GM21526 (cell line): Measurements from ENCODE around the gene ZBTB7C.

Source experiments
- ATAC-seq: cut with Tn5 transposase; IDR thresholded peaks from one replicate; pipeline ENCODE4 v1.9.1; 2021; ENCODE audit warnings: moderate library complexity; ENCODE audit not compliant: unreplicated experiment, low FRiP score

The ZBTB7C gene

DNA sequence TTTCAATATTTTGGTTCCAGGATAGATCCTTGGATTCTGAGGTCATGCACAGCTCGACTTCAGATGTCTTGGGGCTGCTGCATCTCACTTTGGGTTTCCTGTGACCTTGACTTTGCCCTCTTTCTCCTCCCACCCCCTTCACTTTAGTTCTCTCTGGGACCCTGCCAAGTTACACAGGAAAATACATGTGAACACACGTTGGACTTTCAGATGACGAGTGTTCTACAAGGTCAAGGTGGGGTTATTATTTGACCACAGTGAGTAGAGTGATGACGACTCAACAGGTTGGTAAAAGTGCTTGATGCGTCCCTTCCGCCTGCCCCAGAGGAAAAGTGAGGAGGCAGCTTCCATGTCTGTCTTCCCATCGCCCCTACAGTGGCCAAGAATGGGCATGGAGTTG lies 356.3 kb downstream of the ZBTB7C start:
- ATAC-seq, result no peak

DNA sequence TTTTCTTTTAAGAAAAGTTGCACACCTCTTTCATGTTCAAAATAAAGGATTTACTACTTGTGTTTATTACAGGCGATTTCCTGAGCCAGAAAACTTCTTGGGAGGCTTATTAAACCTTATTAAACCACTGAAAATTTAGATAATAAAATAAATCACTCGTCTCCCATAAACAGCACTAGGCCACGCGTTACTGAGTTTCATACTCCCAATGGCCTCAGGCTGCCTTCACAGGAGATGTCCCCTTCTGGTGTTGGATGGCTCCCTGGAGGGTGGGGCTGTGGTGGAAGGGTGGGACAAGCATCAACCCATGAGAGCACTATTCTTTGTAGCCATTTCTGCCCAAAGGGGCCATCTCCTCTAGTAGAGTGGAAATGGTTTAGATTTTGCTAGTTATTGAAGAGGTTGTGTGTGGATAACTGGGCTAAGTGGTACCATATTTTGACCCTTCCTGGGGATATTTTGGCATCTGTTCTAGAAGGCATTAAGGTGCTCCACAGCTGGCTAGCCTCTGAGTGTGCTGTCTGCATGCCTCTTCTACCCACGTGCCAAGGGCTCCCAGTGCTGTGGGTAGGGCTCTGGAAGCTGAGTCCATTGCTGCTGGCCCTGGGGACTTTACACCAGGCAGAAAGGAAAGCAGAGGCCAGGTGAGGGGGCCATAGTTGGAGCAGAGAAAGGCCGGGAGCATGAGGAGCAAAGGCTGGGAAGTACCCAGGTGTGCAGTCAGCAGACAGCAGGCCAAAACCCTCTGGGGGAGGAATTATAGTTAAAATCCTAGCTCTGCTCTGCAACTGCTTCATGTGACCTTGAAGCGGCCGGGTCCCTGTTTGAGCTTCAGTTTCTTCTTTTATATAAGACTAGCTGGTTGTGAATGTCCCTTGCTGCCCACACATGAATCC lies 357.0 kb downstream of the ZBTB7C start:
- no peak for ATAC-seq

DNA sequence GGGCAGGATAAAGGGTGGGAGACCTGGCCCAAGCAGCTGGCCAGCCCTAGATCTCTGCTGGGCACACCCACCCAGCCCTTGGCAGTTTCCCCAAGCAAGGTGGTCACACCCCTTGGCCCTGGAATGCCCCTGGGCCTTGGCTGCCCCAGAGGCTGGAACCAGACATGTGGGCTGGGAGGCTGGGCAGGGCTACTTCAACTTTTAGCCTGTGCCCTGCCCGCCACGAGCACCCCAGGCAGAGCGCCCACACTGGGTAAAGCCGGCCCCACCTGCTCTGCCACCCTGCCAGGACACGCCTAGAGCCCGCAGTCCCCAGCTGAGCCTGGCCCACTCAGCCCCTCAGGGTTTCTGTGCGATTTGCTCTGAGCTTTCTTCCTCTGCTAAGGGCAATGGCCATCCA lies 359.0 kb downstream of the ZBTB7C start:
- no peak for ATAC-seq

DNA sequence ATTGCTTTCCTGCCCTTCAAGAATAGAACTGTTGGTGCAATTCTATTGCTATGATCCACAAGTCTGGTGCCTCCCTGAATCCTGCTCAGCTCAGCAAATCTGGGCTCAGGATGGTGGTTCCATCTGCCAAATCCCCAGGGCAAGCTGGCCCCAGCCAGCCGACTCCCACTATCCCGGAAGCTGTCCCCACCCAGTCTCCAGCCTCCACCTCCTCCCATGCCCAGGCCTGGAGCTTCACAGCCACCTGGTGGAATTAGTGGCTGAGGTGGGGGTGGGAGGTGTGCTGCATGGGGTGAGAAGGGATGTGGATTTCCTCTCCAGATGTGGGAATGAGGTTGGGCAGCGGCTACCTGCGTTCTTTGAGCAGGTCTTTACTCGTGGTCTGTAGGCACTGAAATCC lies 359.4 kb downstream of the ZBTB7C start:
- no peak for ATAC-seq

DNA sequence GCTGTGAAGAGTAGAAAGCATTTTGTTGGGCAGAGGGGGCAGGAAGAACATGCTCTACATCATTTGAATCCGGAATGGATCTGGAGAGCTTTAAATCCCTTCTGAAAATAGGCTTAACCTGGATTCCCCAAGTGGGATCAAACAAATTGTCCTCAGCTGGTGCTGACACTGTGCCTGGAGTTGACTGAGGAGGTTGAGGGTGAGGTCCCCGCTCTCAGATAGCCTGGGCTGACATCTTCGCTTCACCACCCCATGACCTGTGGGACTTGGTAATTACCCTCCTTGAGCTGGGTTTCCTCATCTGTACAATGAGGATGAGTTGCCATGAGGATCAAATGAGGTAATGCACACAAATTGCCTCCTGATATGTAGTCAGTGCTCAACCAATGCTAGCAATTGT lies 360.9 kb downstream of the ZBTB7C start:
- no peak for ATAC-seq

DNA sequence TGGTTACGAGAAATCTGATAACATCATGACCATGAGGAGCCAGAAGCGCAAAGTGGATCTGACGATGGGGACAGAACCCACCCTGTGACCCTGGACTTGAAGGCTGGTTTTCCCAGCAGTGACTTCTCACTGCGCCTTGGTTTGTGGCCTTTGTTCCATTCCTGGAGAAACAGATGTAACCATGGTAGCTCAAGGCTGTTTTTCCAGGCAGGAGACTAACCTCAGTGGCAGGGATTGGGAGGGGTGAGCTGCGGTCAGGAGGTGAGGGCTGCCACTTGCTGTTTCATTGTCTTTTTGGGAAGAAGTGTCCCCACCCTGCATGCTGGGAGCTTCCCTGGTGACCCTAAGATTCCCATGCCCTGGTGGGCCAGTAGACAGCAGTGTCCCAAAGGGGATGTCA lies 362.3 kb downstream of the ZBTB7C start:
- no peak for ATAC-seq

DNA sequence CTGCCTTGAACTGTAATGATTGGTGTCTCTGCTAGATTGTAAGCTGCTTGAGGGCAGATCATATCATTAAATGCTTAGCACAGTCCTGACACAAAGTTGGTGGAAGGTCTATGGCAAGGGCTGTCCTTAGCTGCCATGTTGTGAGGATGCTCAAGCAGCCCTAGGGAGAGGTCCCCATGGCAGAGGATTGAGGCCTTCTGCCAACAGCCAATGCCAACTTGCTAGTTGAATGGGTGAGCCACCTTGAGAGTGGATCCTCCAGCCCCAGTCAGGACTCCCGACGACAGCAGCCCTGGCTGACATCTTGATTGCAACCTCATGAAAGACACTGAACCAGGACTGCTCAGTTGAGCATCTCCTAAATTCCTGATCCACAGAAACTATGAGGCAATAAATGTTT lies 363.4 kb downstream of the ZBTB7C start:
- no peak for ATAC-seq

DNA sequence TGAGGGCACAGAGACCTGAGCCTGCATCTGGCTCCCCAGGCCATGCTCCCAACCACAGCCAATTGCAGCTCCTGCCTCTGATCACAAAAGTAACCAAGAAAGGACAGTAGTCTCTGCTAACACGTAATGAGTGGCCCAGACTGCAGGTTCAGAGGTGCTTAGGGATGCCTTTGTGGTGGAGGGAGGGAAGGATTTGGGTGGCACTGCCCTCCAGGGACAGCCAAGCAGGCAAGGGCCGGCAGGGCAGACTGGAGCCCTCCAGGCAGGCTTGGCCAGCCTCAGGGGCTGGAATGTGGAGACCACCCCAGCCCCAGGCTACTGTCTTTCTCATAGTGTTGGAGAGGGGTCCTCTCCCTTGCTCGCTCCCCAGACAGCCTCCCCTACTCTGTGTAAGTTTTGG lies 364.2 kb downstream of the ZBTB7C start:
- no peak for ATAC-seq

DNA sequence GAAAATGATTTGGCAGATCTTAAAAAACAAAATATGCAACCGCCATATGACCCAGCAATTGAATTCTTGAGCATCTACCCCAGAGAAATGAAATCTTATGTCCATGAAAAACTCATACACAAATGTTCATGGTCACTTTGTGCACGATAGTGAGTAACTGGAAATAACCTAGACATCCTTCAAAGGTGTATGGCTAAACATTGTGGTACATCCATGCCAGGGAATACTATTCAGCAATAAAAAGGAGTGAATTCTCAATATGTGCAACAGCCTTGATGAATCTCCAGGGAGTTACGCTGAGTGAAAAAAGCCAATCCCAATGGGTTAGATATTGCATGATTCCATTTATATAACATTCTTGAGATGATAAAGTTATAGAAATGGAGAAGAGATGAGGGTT lies 366.0 kb downstream of the ZBTB7C start:
- ATAC-seq, result no peak

DNA sequence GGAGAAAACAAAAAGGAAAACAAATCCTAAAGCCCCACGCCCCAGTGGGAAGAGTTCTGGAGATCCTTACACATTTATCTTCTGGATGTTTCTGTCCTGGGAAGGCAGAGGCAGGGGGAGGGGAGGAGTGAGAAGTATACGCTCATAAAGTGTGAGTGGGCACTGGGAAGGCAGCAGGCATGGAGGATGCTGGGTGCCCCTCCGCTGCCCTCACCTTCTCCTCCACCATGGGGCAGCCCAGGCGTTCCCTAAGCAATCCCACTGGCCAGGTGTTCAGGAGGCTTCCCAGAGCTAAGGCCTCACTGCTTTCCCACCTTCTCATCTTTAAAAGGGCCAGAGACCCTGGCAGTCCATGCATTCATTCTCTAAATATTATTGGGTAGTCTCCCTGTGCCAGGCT lies 366.8 kb downstream of the ZBTB7C start:
- ATAC-seq, result no peak

DNA sequence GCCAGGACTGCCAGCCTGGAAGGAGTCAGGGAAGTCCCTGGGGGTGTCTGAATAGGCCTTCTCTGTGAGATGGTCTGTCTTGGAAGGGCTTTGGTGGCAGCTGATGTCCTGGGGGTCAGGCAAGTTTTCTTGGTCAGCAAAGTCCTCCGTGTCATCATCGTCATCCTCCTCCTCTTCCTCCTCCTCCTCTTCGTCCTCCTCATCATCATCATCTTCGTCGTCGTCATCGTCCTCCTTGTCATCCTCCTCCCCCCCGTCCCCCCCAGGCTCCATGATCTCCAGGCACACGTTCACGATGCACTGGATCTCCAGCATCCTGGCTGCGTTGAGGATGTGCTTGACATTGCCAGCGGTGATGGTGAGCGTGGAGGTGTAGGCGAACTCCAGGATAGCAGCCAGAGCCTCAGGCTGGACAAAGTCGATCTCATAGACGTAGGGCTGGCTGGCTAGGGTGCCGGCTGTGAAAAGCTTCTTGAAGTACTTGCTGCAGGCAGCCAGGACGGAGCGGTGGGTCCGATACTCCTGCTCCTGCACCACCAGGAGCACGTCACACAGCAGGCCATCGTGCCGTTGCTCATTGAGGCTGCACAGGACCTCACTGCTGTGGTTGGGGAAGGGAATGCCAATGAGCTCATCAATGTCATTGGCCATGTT lies 368.6 kb downstream of the ZBTB7C start:
- no peak for ATAC-seq

DNA sequence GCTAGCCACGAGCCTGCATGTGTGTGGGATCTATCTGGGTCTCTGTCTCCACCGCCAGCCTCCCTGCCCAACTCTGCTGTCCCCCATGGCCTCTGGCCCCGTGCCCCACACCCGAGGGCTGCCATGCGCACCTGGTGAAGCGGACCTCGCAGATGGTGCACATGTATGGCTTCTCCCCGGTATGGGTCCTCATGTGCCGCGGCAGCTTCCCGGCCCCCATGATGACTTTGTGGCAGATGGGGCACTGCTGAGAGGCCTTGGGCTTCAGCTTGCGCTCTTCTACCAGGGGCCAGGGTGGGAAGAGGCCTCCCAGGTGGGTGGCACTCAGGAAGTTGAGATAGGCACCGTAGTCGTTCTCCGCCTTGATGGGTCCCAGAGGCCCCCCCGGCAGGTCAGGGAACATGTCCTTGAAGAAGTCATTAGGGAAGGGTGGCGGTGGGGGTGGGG lies 369.4 kb downstream of the ZBTB7C start:
- no peak for ATAC-seq

DNA sequence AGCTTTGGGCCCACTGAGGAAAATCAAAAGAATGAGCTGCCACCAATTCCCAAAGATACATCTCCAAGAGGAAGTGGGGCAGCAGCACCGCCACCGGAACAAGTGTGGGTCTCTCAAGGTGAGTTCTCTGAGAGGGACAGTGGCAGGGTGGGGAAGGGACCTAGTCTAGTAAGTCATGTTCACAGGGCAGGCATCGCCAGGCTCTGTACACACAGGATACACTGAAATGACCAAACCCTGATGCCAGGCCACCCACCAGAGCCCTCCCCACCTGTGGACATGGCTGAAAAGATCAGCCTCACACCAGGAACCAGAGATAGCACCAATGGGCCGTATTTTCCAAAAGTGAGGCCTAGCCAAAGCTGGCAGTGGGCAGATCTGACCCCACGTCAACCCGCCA lies 370.5 kb downstream of the ZBTB7C start:
- ATAC-seq, result no peak

DNA sequence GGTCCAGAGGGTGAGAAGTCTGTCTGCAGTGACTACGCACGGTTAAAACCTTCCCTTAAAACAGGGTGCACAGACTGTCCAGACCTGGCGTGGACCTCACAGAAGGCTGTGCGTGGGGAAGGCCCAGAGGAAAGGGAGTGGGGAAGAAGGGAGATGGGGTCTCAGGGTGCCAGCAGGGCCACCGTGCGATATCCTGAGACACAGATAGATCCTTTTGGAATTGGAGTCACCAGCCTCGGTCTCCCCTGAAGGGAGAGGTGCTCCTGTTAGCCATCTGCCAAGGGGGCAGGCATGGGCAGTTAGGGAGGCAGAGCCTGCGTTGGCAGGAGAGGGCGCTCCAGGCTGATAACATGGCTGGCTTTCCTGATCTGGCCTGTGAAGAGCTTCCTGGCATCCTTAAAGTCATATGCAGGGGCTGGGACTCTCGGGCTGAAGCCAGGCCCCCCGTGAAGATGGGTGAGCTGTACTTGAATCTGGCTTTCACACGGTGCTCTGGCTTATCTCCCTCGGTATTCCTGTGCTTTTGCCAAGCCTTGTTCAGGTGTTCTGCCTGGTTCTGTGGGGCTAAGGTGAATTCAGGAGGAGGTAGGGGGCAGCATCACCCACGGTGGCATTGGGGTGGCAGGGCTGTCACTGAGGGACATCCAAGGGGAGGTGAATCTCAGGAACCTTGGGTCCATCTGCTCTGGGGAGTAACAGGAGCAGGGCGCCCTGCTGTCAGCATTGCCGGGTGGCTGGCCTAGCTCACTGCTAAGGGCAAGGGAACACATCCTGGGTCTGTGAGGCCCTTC lies 371.5 kb downstream of the ZBTB7C start:
- ATAC-seq, result no peak

DNA sequence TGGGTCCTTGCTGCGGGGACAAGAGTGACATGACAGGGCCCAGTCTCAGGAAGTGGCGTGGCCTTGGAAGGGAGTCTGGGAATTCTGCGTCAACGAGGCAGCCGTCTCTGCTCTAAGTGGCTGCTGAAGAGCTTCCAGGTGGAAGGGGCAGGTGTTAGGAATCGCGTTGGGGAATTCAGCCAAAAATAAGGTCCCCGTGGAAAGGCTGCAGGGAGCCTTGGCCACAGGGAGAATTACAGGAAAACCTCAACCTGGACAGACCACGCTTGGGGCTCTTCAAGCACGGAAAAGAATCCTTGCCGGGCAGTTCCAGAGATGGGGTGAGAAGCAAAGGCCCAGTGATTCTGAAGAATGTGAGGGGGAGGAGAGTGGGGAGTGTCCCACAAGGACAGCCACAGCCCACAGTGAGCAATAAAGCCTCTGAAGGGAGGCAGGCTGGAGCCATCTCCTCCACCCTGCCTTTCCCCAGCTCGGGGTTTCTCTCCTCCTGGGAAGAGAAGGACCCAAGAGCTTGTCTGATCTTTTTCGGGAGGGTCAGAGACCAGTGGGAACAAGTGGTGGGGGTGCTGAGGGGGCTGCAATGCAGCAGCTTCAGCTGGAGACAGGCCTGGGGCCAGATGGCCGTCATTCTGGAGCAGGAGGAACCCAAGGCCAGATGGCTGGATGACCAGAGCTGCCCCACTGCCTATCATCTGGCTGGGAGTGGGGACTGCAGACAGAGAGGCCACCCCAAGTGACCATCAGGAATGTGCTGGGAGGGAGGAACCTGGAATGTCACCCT lies 372.4 kb downstream of the ZBTB7C start:
- no peak for ATAC-seq

DNA sequence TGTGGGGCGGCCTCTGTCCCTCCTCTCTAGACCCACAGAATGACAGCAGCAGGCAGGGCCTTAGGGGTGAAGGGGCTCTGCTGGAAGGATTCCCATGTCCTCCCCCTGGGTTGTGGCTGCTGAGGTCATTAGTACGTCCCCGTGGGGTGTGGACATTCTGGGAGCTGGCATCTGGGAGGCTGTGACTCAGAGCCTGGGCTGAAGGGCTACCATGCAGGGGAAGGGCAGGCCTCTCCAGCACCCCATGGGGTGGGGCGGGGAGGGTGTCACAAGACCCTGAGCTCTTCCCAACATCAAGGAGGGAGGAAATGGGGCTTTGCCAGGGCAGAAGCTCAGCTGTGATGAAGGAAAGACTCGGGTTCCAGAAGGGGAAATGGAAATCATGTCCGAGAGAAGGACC lies 373.0 kb downstream of the ZBTB7C start:
- ATAC-seq, result no peak

DNA sequence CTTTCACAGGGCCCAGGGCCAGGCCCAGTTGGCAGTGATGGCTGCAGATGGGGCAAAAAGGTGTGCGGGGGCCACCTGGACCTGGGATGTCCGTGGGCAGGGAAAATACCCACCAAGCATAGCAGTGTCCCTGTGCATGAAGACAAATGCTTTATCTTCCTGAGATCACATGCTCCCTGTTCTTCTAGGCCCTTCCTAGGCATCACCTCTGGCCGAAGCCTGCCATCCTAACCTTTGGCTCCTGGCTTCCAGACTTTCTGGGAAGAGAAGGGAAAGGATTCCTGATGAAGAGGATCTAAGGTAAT lies 373.7 kb downstream of the ZBTB7C start:
- ATAC-seq, result no peak

DNA sequence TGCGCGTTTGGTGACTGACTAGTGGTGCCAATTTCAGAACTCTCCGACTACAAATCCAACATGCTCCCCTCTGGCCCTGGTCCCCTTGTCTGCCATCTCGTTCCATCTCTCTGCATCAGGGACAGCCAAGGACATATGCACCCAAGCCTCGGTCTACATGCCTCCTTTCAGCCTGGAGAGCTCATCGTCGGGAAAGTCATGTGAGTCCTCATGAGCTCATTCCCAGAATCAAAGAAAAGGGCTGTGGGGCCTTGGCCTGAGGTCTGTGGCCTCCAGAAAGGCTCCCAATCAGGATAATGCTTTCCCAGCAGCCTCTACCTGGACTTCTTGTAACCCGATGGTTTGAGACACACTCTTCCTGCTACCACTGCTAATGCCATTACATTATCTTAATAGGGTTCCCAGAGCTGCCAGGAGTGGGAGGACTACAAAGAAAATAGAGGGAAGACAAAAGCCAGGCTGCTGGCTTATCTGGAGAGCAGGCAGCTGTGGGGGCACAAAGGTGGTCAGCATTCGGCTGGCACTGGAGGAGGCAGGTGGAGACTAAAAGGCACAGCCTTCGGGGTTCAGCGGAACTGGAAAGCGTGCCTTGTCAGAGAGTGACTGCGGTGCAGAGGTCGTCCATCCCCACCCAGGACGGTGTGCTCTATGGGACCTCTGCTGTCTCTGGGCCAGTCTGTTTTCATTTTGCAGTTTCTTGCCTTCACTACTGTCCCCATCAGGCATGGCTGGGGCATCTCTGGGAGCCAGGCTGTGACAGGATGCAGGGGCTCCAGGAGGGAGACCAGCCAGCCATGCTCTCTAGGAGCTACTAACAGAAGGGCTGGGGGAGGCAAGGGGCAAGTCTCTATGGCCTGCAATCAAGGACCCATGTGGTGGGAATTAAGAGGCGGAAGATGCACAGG lies 374.3 kb downstream of the ZBTB7C start:
- ATAC-seq, result no peak

DNA sequence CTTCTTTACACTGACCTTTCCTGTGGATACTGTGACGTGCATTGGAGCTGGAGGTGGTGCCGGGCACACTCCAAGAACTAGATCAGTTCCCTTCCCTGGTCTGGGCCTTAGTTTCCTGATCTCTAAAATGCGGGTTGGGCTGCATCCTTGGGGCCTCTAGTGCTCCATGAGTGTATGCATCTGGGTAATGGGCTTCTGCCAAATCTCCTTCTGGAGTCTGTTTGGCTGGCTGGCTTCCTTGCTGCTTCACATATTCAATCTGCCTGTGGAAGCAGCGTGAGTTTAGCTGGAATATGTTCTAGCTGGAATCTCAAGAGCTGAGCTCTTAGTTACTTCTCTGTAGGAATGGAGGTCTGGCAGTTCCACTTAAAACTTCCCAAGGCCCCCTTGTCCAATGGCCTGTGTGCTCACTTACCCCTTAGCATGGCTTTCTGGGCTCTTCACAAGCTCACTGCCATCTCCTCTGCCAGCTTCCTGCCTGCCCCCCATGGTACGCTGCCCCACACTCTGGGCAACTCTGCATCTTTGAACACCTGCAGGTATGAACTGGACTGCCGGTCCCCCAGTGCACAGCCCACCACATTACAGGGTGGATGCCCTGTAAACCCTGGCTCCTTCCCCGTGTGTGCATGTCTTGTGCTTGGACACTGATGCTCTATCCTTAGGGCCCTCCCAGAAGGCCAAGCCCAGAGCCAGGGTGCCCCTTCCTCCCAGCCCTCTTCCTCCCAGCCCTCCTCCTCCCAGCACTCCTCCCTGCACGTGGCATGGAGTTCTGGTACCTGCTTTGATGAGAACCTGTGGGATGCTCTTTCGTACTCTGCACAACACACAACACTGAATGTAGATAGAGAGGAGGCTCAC lies 375.2 kb downstream of the ZBTB7C start:
- ATAC-seq, result no peak
